T-helper 2 cell treated with Interferon-gamma antibody and Interleukin-4, amounts not matched to agents 5 μg/mL and 100 μg/mL, for 36 hours (primary cell): ENCODE results near the gene REEP6.
"Not testable (repeated sequence)": the region's sequence is repeated elsewhere in the genome, so short reads cannot be mapped to it uniquely, and the experiment has no call there.

Source experiments
- DNase-seq: peaks from one replicate; pipeline ENCODE4 v3.0.0; 2021; ENCODE audit warnings: low spot score
- H3K27ac Mint-ChIP-seq: one replicate; pipeline ENCODE4 v1.8.0; 2021; ENCODE audit warnings: mild to moderate bottlenecking, mixed read lengths
- H3K27me3 Mint-ChIP-seq: one replicate; pipeline ENCODE4 v1.8.0; 2021; ENCODE audit warnings: low read depth, mixed read lengths
- H3K36me3 Mint-ChIP-seq: one replicate; pipeline ENCODE4 v1.8.0; 2021; ENCODE audit warnings: low read depth, mixed read lengths
- H3K4me1 Mint-ChIP-seq: one replicate; pipeline ENCODE4 v1.8.0; 2021; ENCODE audit warnings: low read depth, mixed read lengths
- H3K4me3 Mint-ChIP-seq: one replicate; pipeline ENCODE4 v1.8.0; 2022; ENCODE audit warnings: mild to moderate bottlenecking, moderate library complexity, mixed read lengths
- H3K9me3 Mint-ChIP-seq: one replicate; pipeline ENCODE4 v1.8.0; 2021; ENCODE audit warnings: mixed read lengths

Gene REEP6

DNA sequence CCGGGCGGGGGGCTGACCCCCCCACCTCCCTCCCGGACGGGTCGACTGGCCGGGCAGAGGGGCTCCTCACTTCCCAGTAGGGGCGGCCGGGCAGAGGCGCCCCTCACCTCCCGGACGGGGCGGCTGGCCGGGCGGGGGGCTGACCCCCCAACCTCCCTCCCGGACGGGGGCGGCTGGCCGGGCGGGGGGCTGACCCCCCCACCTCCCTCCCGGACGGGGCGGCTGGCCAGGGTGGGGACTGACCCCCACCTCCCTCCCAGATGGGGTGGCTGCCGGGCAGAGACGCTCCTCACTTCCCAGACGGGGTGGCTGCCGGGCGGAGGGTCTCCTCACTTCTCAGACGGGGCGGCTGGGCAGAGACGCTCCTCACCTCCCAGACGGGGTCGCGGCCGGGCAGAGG, 8.2 kb downstream of the REEP6 start:
- not testable (repeated sequence) for H3K27me3 Mint-ChIP-seq, H3K9me3 Mint-ChIP-seq, DNase-seq, H3K27ac Mint-ChIP-seq, H3K4me3 Mint-ChIP-seq, H3K36me3 Mint-ChIP-seq, H3K4me1 Mint-ChIP-seq

DNA sequence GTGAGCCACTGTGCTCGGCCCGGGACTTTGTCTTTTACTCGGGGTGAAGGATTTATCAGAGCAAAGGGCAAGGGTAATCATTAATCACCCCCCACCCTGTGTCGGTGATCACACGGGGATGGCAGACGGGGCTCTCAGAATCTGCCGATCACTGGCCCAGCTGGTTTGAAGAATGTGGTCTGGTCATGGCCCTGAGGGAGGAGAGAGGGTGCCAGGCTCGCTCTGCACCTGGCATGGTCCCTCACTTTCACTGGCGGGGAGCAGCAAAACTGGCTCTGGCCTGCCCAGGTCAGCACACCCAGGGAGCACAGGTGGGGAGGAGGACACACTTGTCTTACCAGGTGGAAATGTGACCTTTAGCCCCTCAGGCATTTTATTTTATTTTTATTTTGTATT, 10.2 kb downstream of the REEP6 start:
- H3K9me3 Mint-ChIP-seq: no peaks in the 10 kb centered on the region
- peaks cover 10% of the 10 kb centered on the region for H3K27me3 Mint-ChIP-seq
- H3K36me3 Mint-ChIP-seq: no peaks in the 10 kb centered on the region
- DNase-seq: no peak
- no peak overlapping the region for H3K27ac Mint-ChIP-seq
- no peak overlapping the region for H3K4me3 Mint-ChIP-seq
- peaks cover 2% of the 10 kb centered on the region for H3K4me1 Mint-ChIP-seq

DNA sequence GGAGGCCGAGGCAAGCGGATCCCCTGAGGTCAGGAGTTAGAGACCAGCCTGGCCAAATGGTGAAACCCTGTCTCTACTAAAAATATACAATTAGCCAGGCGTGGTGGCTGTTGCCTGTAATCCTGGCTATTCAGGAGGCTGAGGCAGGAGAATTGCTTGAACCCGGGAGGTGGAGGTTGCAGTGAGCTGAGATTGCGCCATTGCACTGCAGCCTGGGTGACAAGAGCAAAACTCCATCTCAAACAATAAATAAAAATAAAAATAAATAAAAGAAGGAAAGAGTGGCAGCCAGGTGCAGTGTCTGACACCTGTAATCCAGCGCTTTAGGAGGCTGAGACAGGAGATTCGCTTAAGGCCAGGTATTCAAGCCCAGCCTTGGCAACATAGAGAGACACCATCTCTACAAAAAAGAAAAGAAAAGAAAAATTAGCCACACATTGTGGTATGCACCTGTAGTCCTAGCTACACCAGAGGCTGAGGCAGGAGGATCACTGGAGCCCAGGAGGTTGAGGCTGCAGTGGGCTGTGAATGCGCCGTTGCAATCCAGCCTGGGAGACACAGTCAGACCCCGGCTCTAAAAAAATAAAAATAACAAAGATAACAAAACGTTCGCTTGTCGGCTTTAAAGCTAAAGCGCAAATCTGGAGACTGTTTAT, 11.6 kb downstream of the REEP6 start:
- Mint-ChIP-seq H3K36me3 (no peaks in the 10 kb centered on the region), H3K27ac (no peak overlapping the region), H3K9me3 (no peaks in the 10 kb centered on the region), H3K4me1 (peaks cover 4% of the 10 kb centered on the region), H3K27me3 (peaks cover 10% of the 10 kb centered on the region), H3K4me3 (peak overlapping the region; percentile 6)
- DNase-seq: no peak

DNA sequence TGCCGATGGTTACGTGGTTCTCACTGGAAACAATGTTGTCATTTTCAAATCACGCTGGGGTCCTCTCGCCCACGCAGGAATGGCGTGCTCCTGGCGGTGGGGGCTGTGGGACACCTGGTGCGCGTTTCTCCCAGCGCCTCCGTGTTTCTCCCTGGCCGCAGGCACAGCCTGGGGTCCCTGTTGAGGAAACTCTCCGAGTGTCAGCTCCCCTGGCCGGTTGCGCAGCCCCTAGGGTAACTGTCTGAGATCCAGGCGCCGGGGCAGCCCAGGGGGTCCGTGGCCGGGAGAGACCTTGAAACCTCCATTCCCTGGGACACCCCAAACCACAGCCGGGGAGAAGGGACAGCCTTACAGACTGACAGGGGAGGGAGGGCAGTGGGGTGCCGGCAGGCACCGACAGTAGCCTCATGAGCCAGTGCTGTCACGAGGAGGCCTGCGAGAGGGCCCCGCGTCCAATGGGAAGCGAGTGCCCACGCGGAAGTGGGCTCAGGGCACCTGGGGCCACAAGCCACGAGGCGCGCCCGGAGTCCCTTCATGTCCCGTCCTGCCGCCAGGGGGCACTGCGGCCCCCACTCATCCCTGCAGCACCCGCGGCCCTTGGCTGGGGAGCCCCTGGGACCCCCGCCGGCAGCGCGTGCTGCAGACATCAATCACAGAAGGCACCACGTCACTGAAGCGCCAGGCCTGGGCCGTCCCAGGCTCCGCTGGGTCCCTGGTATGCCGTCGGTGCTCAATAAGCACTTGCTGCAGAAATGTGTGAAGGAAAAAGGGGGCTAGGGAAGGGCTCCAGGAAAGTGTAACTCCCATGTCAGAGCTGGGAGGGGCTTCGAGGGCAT, 12.3 kb downstream of the REEP6 start:
- peaks cover 8% of the 10 kb centered on the region for H3K4me1 Mint-ChIP-seq
- H3K27ac Mint-ChIP-seq: no peak overlapping the region
- no peaks in the 10 kb centered on the region for H3K36me3 Mint-ChIP-seq

DNA sequence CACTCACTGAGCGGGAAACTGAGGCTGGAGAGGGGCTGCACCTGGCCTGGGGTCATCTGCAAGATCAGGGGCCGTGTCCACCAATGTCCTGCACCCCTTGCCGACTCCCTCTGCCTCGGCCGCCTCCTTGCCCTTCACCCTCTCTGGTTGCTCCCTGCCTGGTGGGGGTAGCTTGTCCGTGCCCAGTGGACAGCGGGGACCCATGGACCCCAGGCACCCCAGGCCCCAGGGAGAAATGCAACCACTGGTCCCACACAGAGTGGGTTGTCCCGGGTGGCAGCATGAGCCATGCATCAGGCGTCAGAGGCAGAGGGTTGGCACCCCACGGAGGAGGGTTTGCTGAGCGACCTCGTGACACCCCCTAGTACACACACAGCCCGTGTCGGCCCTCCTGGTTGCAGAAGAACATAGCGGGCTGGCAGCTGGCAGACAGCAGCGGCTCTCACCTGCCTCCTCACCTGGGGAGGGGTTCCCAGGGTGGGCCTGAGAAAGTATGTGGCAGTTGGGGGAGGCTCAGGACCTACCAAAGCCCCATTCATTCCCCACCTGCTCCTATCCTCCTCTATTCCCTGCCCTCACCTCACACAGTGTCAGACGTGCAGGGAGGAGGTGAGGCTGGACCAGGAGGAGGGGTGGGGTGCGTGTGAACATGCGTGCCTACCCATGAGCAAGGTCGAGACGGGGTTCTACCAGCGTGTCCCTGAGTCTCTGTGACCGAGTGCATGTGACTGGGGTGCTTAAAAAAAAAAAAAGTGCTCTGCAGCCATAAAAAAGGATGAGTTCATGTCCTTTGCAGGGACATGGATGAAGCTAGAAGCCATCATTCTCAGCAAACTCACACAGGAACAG, 13.2 kb downstream of the REEP6 start:
- H3K36me3 Mint-ChIP-seq: no peaks in the 10 kb centered on the region
- no peaks in the 10 kb centered on the region for H3K9me3 Mint-ChIP-seq
- H3K4me3 Mint-ChIP-seq: no peak overlapping the region
- H3K27ac Mint-ChIP-seq: no peak overlapping the region
- peaks cover 8% of the 10 kb centered on the region for H3K4me1 Mint-ChIP-seq
- peaks cover 13% of the 10 kb centered on the region for H3K27me3 Mint-ChIP-seq
- DNase-seq: no peak

More for the DNA sequence above, 12.3 kb downstream of the REEP6 start:
- no peak overlapping the region for H3K4me3 Mint-ChIP-seq
- H3K9me3 Mint-ChIP-seq: no peaks in the 10 kb centered on the region
- peak; percentile 68 for DNase-seq
- peaks cover 10% of the 10 kb centered on the region for H3K27me3 Mint-ChIP-seq

DNA sequence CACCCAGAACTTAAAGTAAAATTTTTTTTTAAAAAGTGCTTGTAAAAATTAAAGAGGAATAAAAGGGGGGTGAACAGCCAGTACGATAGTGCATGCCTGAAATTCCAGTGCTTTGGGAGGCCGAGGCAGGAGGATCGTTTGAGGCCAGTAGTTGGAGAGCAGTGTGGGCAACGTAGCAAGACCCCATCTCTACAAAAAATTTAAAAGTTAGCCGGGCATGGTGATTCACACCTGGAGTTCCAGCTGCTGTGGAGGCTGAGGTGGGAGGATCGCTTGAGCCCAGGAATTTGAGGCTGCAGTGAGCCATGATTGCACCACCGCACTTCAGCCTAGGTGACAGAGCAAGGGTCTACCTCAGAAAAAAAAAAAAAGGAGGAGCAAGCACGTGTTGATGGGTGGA, 14.0 kb downstream of the REEP6 start:
- Mint-ChIP-seq H3K4me3 (no peak overlapping the region), H3K27ac (no peak overlapping the region), H3K36me3 (no peaks in the 10 kb centered on the region), H3K4me1 (peaks cover 8% of the 10 kb centered on the region), H3K27me3 (peaks cover 18% of the 10 kb centered on the region), H3K9me3 (no peaks in the 10 kb centered on the region)
- no peak for DNase-seq

DNA sequence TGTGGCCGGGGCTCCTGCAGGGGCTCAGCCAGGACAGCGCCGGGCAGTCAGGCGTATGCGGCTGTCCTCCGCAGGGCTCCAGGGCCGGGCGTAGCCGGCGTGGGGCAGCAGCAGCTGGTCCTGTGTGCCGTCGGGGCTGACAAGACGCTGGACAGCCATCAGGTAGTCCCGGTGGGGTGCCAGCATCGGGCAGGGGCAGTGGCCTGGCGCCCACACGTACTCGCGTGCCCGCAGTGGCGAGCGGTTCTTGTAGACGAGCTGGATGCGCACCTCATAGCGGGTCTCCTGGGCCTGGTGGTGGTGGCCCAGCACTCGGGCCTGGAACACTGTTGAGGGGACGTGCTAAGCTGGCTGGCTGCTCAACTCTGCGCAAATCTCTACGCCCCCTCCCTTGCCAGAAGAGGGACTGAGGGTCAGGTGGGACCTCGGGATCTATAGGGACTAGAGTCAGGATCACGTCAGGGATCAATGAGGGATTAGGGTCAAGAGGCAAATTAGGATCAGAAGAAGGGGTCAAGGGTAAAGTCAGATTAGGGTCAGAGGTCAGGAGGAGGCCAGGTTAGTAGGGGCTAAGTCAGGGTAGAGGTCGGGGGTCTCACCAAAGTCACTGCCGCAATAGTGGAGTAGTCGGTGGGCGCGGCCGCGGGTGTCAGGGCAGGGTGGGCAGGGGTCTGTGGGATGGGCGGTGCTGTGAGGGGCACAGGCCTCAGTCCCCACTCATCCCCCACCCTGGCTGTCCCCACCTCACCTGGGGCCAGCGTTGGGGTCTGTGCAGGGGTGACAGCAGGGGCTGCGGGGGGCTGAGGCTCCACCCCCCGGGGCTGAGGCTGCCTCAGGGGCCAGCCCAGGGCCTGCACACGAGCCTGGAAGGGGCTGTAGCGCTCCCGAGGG, 15.3 kb downstream of the REEP6 start:
- H3K27me3 Mint-ChIP-seq: peaks cover 23% of the 10 kb centered on the region

DNA sequence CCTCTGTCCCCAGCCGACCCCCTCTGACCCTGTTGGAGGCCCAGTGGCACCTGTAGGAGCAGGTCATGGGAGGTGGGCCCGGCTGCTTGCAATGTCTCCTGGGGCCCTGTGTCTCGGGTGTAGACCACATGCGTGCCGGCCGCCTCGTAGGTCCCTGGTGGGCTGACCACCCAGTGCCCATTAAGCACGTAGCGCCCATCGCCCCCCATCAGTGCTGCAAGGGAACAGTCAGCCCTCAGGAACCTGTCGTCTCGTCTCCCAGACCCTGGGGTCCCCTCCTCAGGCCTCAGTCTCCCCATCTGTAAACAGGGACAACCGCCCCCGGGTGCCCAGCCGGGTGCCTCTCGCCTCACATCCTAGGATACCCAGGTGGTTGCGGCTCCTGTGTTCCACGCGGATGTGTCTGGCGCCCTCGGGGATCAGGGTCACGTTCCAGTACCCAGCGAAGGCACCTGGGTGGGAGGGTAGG, 16.2 kb downstream of the REEP6 start:
- DNase-seq: no peak
- Mint-ChIP-seq H3K4me3 (no peak overlapping the region), H3K27ac (no peak overlapping the region), H3K36me3 (no peaks in the 10 kb centered on the region), H3K9me3 (no peaks in the 10 kb centered on the region), H3K27me3 (peaks cover 23% of the 10 kb centered on the region), H3K4me1 (peaks cover 10% of the 10 kb centered on the region)

More for the DNA sequence above, 15.3 kb downstream of the REEP6 start:
- H3K9me3 Mint-ChIP-seq: no peaks in the 10 kb centered on the region
- H3K4me3 Mint-ChIP-seq: no peak overlapping the region
- DNase-seq: no peak
- peaks cover 10% of the 10 kb centered on the region for H3K4me1 Mint-ChIP-seq
- H3K36me3 Mint-ChIP-seq: no peaks in the 10 kb centered on the region
- no peak overlapping the region for H3K27ac Mint-ChIP-seq

DNA sequence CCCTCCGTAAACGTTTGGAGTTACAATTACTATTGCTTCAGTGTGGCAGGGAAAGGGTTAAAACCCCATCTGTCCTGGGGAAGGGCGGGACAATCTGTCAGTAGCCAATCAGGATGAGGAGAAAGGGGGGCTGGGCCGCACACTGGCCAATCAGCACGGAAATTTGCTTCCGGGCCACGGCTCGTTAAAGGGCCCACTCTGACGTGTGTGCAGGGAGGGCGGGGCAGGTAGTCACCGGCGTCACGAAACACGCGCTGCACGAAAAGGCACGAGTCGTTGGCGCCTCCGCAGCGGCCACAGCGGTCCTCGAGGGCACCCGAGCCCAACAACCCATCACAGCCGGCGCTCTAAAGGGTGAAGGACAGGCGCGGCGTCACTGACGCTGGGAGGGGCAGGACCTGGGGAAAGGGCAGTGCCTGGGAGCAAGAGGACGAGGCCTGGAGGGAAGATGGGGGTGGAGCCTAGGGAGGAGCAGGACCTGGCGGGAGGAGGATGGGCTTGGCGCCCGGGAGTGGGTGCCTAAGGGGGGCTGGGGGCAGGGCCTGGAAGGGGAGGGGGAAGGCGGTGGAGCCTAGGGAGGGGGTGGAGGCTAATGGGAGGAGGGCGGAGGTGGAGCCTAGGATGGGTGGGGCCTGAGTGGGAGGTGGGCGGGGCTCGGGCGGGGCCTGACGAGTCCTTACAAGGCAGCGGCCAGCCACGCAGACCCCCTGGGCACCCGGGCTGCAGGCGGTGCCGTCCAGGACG, 17.0 kb downstream of the REEP6 start:
- Mint-ChIP-seq H3K27me3 (peaks cover 23% of the 10 kb centered on the region), H3K9me3 (no peaks in the 10 kb centered on the region), H3K4me3 (peak overlapping the region; percentile 86), H3K36me3 (no peaks in the 10 kb centered on the region), H3K27ac (peak overlapping the region; percentile 89), H3K4me1 (peaks cover 8% of the 10 kb centered on the region)
- DNase-seq: peak; percentile 85

DNA sequence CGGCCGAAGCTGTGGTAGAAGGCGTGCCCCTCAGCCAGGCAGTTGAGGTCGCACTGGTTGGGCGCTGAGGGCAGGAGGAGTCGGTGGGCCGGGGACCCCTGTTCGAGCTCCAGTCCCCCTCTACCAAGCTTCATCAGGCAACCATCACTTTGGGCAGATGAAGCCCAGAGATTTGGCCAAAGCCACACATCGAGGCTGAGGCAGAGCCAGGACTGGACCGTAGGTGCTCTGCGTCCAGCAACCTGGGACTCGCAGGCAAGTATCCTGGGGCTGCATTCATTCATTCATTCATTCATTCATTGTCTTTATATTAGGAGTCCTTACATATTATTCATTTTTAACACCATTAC, 17.5 kb downstream of the REEP6 start:
- H3K4me1 Mint-ChIP-seq: peaks cover 8% of the 10 kb centered on the region
- peak overlapping the region; percentile 32 for H3K4me3 Mint-ChIP-seq
- DNase-seq: no peak
- H3K27ac Mint-ChIP-seq: no peak overlapping the region
- H3K9me3 Mint-ChIP-seq: no peaks in the 10 kb centered on the region
- H3K27me3 Mint-ChIP-seq: peaks cover 23% of the 10 kb centered on the region
- no peaks in the 10 kb centered on the region for H3K36me3 Mint-ChIP-seq

DNA sequence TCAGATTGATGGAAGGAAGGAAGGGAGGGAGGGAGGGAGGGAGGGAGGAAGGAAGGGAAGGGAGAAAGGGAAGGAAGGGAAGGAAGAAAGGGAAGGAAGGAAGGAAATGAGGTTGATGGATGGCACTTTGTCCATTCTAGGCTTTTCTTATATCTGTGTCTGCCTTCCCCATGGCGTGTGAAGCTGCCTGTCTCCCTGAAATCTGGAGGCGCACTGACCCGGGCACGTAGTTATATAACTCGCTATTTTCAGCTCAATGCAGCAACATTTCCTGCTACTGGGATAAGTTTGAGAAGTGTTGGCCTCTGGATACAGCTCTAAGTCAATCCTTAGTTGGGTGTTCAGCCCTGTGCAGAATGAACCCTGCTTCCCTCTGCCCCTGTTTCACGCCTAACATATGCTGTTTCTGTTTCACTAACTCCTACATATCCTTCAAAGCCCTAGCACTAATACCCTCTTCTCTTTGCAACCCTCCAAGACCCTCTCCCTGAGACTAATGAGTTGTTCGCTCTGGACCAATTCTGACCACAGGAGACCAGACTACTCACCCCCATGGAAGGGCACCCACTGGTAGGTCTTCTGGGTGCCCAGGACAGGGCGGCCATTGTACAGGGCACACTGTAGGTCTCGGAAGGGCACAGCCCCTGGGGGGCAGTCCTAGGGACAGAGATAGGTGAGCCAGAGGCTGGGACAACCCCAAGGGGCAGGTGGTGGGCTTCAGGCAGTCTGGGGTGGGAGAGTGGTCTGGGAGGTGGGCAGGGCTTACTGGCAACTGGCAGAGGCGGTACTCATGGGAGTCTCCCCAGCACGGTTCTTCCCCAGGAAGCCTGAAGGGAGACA, 18.8 kb downstream of the REEP6 start:
- no peaks in the 10 kb centered on the region for H3K9me3 Mint-ChIP-seq
- H3K36me3 Mint-ChIP-seq: no peaks in the 10 kb centered on the region
- H3K27me3 Mint-ChIP-seq: peaks cover 18% of the 10 kb centered on the region
- H3K4me1 Mint-ChIP-seq: peaks cover 8% of the 10 kb centered on the region
- DNase-seq: no peak
- H3K4me3 Mint-ChIP-seq: no peak overlapping the region
- H3K27ac Mint-ChIP-seq: no peak overlapping the region

DNA sequence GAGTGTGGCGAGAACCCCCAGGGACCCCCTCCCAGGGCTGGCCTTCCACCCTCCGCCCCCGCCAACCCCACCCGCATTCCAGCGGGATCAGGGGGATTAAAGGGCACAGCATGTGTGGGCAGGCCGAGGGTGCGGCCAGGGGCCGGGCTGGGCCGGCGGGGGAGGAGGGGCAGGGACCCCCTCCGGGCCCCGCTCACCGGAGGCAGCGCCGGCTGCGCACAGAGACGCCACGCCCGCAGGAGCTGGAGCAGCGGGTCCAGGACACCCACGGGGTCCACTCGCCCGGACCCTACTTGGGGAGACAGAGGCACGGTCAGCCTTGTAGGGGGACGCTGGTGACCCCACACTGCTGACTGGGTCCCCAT, 19.4 kb downstream of the REEP6 start:
- Mint-ChIP-seq H3K4me1 (peaks cover 8% of the 10 kb centered on the region), H3K27me3 (peaks cover 16% of the 10 kb centered on the region), H3K27ac (no peak overlapping the region), H3K36me3 (no peaks in the 10 kb centered on the region), H3K9me3 (no peaks in the 10 kb centered on the region), H3K4me3 (no peak overlapping the region)
- DNase-seq: no peak
